HG03520 (cell line): ENCODE results near the gene GEMIN5.

Experiments used
- ATAC-seq: cut with Tn5 transposase; IDR thresholded peaks from one replicate; pipeline ENCODE4 v1.9.1; 2021; ENCODE audit warnings: mild to moderate bottlenecking, moderate library complexity; ENCODE audit not compliant: unreplicated experiment

Gene GEMIN5

GRCh38 chr5:154850255-154851062 lies 87.6 kb downstream of the GEMIN5 start, which contains the start of gene FAXDC2:
FAXDC2 (minus strand) TSS chr5:154850603; CDS start chr5:154838178, 12,425 bp downstream.
- ATAC-seq, result no peak

- no peak for ATAC-seq
Measured at GRCh38 chr5:154849791-154850201, 88.2 kb downstream of the GEMIN5 start.

DNA sequence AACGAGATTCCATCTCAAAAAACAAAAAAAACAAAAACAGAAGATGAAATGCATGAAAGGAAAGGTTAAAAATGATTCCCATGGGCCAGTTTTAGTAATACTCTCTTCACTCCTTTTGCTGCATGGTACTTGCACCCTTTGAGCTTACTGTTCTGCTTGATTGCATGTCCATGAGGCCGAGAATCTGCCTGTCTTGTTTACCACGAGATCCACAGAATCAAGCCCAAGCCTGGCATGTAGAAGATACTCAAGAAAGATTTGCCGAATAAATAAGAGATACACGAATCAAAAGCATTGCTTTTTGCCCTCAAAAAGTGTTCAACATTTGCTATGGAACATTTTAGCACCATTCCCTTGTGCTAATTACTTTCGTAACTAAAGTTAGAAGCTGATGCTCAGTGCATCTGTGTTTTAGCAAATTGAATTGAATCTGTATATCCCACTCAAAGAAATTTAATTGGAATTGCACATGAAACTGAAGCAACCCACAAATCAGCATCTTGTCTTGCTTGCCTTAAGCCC lies 88.7 kb downstream of the GEMIN5 start:
- no peak for ATAC-seq

GRCh38 chr5:154844809-154845208 lies 93.2 kb downstream of the GEMIN5 start:
- no peak for ATAC-seq

DNA sequence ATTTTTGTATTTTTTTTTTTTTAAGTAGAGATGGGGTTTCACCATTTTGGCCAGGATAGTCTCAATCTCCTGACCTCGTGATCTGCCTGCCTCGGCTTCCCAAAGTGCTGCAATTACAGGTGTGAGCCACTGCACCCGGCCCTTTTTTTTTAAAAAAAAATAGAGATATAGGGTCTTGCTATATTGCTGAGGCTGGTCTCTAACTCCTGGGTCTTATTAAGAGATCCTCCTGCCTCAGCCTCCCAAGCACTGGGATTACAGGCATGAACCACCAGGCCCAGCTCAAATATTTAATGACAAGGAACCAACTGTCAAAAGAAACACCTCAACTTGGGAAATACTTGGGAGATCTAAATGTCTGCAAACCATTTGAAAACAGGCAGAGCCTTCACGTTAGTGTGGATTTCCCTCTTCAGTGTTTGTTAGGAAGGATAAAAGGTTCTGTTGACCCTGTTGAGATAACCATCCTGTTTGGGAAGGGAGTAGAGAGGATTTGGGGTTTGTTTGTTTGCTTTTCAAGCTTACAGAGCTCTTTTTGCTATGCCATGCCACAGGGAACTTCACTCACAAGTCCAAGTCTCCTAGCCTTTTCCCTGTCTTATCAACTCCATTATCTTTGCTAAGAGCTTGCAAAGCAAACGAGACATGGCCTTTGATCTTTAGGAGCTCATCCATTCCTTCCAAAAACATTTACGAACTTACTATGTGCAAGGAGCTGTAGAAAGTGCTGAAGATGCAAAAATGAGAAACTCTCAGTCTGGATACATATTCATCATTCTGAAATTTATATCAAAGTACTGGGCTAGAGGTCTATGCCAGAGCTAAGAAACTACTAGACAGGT lies 95.1 kb downstream of the GEMIN5 start:
- no peak for ATAC-seq

GRCh38 chr5:154841273-154841661 lies 96.7 kb downstream of the GEMIN5 start:
- ATAC-seq, result no peak

DNA sequence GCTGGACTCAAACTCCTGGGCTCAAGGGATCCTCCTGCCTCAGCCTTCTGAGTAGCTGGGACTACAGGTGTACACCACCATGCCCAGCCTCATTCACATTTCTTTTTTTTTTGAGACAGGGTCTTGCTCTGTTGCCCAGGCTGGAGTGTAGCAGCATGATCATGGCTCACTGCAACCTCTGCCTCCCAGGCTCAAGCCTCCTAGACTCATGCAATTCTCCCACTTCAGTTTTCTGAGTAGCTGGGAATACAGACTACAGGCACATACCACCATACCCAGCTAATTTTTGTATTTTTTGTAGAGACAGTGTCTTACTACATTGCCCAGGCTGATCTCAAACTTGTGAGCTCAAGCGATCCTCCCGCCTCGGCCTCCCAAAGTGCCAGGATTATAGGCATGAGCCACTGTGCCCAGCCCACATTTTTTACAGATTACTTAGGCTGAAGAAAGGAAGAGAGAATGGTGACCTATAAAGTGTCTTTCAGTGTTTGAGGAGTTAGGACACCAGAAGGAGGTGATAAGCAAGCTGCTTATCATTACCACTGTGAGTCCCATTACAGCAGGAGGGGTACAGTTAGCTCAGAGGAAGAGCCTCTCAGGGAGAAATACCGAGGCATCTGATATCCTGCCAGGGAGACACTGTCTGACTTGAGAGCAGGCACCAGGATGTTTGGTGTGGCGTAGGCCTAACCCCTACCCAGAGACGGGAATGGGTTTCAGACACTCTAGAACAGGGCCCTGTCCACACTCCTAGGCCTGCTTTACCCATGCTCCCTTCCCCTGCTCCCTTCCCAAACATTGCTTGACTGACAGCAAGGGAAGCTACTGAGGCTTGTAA lies 97.4 kb downstream of the GEMIN5 start:
- no peak for ATAC-seq
